Measurements from ENCODE around the gene HMGCS2. TPM values are rescaled to one million over a fixed set of nuclear protein-coding genes. Genes with fewer than 3 reads are reported as not detected.

HMGCS2 gene
- polyA plus RNA-seq, 2 of the 4 experiments (the other 2 are of a cell fraction) = not detected

- no peak for ATAC-seq
- WGBS (ENCODE audit: missing lambda C conversion rate) = 82% methylated on average over 7 of the region's 14 CpGs
- CTCF ChIA-PET = interaction anchor here (4.8 kb wide), 1 partner anchor 9 kb away, joined by 32 read pairs; no protein-coding TSS in a partner anchor
- no peak for DNase-seq (ENCODE audit: low read depth in 1 of 2, low spot score in 1 of 2)
- Histone ChIP-seq H3K4me3 (no peak overlapping the region), H3K27ac (no peak overlapping the region), H3K4me1 (no peaks in the 10 kb centered on the region), H3K4me2 (no peak overlapping the region), H3K9me3 (no peaks in the 10 kb centered on the region)
- FAIRE-seq = no peak
- POLR2A ChIA-PET = no interaction called here
- TF ChIP-seq HOXA7 (CRISPR knock-in tag; IDR thresholded peaks at IDR 0.05) (no peak), MAX (IDR thresholded peaks at IDR 0.05) (no peak), RNF2 (IDR thresholded peaks at IDR 0.05; ENCODE audit: borderline replicate concordance, low read depth) (no peak), BCL3 (IDR thresholded peaks at IDR 0.05) (no peak), JUNB (IDR thresholded peaks at IDR 0.05) (no peak), KDM5A (IDR thresholded peaks at IDR 0.05) (no peak), SMC3 (IDR thresholded peaks at IDR 0.05) (no peak), EP300 (IDR thresholded peaks at IDR 0.05) (no peak), RFX5 (IDR thresholded peaks at IDR 0.05) (no peak), CHD2 (IDR thresholded peaks at IDR 0.05; ENCODE audit: low read length, partially characterized antibody) (no peak), RAD21 (conservative IDR thresholded peaks at IDR 0.05 in 1 of 2, IDR thresholded peaks at IDR 0.05 in 1 of 2) (no peak), POLR2A (IDR thresholded peaks at IDR 0.05; ENCODE audit: low read length) (no peak), RARB (CRISPR knock-in tag; IDR thresholded peaks at IDR 0.05) (no peak)
These were observed 33.5 kb downstream of the HMGCS2 start for GRCh38 chr1:119735217-119735616.

GRCh38 chr1:119733754-119734153 lies 35.0 kb downstream of the HMGCS2 start:
- DNase-seq (ENCODE audit: low read depth in 1 of 2, low spot score in 1 of 2) = no peak
- CTCF ChIA-PET = interaction anchor here (4.8 kb wide), 1 partner anchor 11 kb away, joined by 32 read pairs; no protein-coding TSS in a partner anchor
- no peaks in the 10 kb centered on the region for H3K4me1 ChIP-seq
- no peak for FAIRE-seq
- H3K27ac ChIP-seq = no peak overlapping the region
- no peak overlapping the region for H3K4me2 ChIP-seq
- ATAC-seq = no peak
- WGBS (ENCODE audit: missing lambda C conversion rate) = 76% methylated on average over 3 of the region's 3 CpGs
- TF ChIP-seq CHD4 (IDR thresholded peaks at IDR 0.05; ENCODE audit: borderline replicate concordance) = no peak
- no peak for TF ChIP-seq HOXB5 (CRISPR knock-in tag; IDR thresholded peaks at IDR 0.05)
- H3K4me3 ChIP-seq = no peak overlapping the region
- H3K9me3 ChIP-seq = no peaks in the 10 kb centered on the region
- POLR2A ChIA-PET = no interaction called here

GRCh38 chr1:119732465-119733168 lies 36.1 kb downstream of the HMGCS2 start:
- FAIRE-seq = no peak
- POLR2A ChIA-PET = no interaction called here
- 76% methylated on average over 11 of the region's 11 CpGs for WGBS (ENCODE audit: missing lambda C conversion rate)
- CTCF ChIA-PET = interaction anchor here (0.7 to 4.8 kb wide), 3 partner anchors 12 to 43 kb away, joined by 4 to 32 read pairs (median 4); no protein-coding TSS in a partner anchor
- Histone ChIP-seq H3K9me3 (no peaks in the 10 kb centered on the region), H3K4me3 (no peak overlapping the region), H3K4me2 (no peak overlapping the region), H3K27ac (no peak overlapping the region), H3K4me1 (no peaks in the 10 kb centered on the region)
- no peak for ATAC-seq
- DNase-seq (ENCODE audit: low read depth in 1 of 2, low spot score in 1 of 2) = no peak
- TF ChIP-seq MYC (IDR thresholded peaks at IDR 0.05; ENCODE audit: borderline replicate concordance, low read length) (no peak), E2F6 (IDR thresholded peaks at IDR 0.05; ENCODE audit: borderline replicate concordance, low read depth) (no peak), KDM1A (IDR thresholded peaks at IDR 0.05; ENCODE audit: low read depth) (no peak), CEBPB (IDR thresholded peaks at IDR 0.05) (no peak), PBX3 (IDR thresholded peaks at IDR 0.05) (no peak), HES2 (IDR thresholded peaks at IDR 0.05) (no peak), HMGXB4 (CRISPR knock-in tag; IDR thresholded peaks at IDR 0.05; ENCODE audit: borderline replicate concordance) (no peak), ATOH8 (CRISPR knock-in tag; IDR thresholded peaks at IDR 0.05; ENCODE audit: low read depth) (no peak), MAX (IDR thresholded peaks at IDR 0.05) (no peak), EHMT2 (IDR thresholded peaks at IDR 0.05; ENCODE audit: low read depth) (no peak), ELK1 (IDR thresholded peaks at IDR 0.05; ENCODE audit: low read depth, low read length) (no peak)

All from A549 (cell line).